Measurements from ENCODE around the gene PHACTR2.
"Not testable (repeated sequence)": the region's sequence is repeated elsewhere in the genome, so short reads cannot be mapped to it uniquely, and the experiment has no call there.

The PHACTR2 gene

DNA sequence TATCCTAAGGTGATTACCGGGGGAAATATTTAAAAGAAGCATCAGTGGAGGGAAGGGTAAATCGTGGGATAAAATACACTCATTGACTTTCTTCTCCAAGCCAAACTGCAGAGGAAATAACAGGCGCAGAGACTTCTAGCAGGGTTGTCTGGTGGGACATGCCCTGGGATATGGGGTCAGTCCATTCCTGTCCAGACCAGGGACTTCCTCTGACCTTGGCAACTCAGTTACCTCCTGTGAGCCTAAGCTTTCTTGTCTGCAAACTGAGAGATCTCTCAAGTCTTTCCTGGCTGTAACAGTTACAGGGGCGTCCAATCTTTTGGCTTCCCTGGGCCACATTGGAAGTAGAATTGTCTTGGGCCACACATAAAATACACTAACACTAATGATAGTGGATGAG lies 21.7 kb upstream of the PHACTR2 start:
- Histone ChIP-seq H3K4me1 (no peaks in the 10 kb centered on the region), H3K4me3 (ENCODE audit: low read depth, low read length) (no peak overlapping the region), H3K9me3 (no peaks in the 10 kb centered on the region), H3K27me3 (no peaks in the 10 kb centered on the region), H3K36me3 (no peaks in the 10 kb centered on the region)
- no peak for TF ChIP-seq CTCF (IDR thresholded peaks at IDR 0.05; ENCODE audit: low read depth, low read length)
- DNase-seq = no peak

DNA sequence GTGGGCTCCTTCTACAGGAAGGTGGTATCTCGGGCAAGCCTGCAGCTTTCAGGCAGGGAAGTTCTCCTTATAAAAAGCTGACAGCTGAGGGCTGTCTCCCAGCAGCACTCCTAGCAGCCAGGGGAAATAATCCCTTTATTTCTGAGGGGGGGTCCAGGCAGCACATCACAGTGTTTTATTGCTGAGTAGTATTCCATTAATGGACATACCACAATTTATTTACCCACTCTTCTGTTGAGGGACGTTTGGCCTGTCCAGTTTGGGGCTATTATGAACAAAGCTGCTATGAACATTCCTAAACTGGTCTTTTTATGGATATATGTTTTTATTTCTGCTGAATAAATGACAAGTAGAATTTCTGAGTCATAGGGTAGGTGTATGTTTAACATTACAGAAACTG lies 20.0 kb upstream of the PHACTR2 start:
- Histone ChIP-seq H3K27me3 (no peaks in the 10 kb centered on the region), H3K4me1 (no peaks in the 10 kb centered on the region), H3K4me3 (ENCODE audit: low read depth, low read length) (no peak overlapping the region), H3K36me3 (no peaks in the 10 kb centered on the region), H3K9me3 (no peaks in the 10 kb centered on the region)
- DNase-seq = no peak
- no peak for TF ChIP-seq CTCF (IDR thresholded peaks at IDR 0.05; ENCODE audit: low read depth, low read length)

- H3K4me1 ChIP-seq; DNase-seq; H3K9me3 ChIP-seq; H3K27me3 ChIP-seq; H3K4me3 ChIP-seq (ENCODE audit: low read depth, low read length); H3K36me3 ChIP-seq: not testable (repeated sequence)
These were observed 17.6 kb upstream of the PHACTR2 start for GRCh38 chr6:143660170-143660569.

DNA sequence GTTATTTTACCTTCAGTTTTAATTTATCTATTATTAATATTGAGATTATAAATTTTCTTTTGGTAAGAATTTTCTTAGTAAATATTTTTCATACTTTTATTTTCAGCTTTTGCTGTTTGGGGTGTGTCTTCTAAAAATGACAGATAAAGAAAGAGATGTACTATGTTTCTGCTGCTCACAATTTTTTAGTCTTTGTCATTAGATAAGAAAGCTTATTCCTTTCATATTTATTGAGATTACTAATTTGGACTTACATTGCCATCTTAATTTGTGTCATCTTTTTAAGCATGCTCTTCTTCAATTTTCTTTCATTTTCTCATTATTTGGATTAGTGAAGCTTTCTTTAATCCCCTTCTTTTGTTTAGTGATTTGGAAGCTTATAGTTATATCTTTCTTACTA lies 13.6 kb upstream of the PHACTR2 start:
- H3K36me3 ChIP-seq = no peaks in the 10 kb centered on the region
- no peaks in the 10 kb centered on the region for H3K9me3 ChIP-seq
- H3K4me3 ChIP-seq (ENCODE audit: low read depth, low read length) = no peak overlapping the region
- no peaks in the 10 kb centered on the region for H3K27me3 ChIP-seq
- no peaks in the 10 kb centered on the region for H3K4me1 ChIP-seq
- TF ChIP-seq CTCF (IDR thresholded peaks at IDR 0.05; ENCODE audit: low read depth, low read length) = no peak
- DNase-seq = no peak

- not testable (repeated sequence) for H3K36me3 ChIP-seq; H3K9me3 ChIP-seq; H3K4me3 ChIP-seq (ENCODE audit: low read depth, low read length); DNase-seq; H3K4me1 ChIP-seq; H3K27me3 ChIP-seq
These were observed 11.8 kb upstream of the PHACTR2 start for GRCh38 chr6:143666007-143666406.

DNA sequence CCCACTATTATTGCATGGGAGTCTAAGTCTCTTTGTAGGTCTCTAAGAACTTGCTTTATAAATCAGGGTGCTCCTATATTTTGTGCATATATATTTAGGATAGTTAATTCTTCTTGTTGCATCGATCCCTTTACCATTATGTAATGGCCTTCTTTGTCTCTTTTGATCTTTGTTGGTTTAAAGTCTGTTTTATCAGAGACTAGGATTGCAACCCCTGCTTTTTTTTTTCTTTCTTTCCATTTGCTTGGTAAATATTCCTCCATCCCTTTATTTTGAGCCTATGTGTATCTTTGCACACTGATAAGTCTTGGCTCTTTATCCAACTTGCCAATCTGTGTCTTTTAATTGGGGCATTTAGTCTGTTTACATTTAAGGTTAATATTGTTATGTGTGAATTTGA lies 8.3 kb upstream of the PHACTR2 start:
- not testable (repeated sequence) for DNase-seq; H3K9me3 ChIP-seq; H3K27me3 ChIP-seq; H3K4me1 ChIP-seq; H3K4me3 ChIP-seq (ENCODE audit: low read depth, low read length); H3K36me3 ChIP-seq

DNA sequence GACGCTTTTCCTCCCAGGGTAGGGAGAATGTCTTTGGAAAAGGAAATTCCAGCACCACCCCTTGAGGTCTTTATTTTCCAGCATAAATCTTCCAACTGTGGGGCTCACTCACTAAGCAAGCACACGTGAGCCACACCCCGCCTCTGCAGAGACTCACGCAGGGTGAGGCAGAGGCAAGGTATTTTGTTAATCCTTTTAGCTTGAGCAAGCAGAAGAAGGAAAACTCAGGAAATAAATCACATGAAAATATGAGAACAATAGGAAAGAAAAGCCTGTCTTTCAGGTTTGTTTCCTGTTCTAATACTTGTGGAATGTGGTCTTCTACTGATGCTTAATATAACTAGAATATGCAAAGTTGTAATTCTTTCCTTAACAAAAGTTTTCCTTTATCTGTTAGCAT lies 4.1 kb upstream of the PHACTR2 start:
- H3K36me3 ChIP-seq = no peaks in the 10 kb centered on the region
- no peak for TF ChIP-seq CTCF (IDR thresholded peaks at IDR 0.05; ENCODE audit: low read depth, low read length)
- no peaks in the 10 kb centered on the region for H3K9me3 ChIP-seq
- H3K4me1 ChIP-seq = no peaks in the 10 kb centered on the region
- DNase-seq = no peak
- H3K4me3 ChIP-seq (ENCODE audit: low read depth, low read length) = no peak overlapping the region
- peaks cover 19% of the 10 kb centered on the region for H3K27me3 ChIP-seq

All from BE2C (cell line).